Measurements from ENCODE around the gene DHX38.

The DHX38 gene

GRCh38 chr16:72109300-72109699 is 15.7 kb downstream of the DHX38 start:
- TF ChIP-seq POLR2AphosphoS5 (IDR thresholded peaks at IDR 0.05; ENCODE audit: low read depth, low read length) (no peak), TAF1 (IDR thresholded peaks at IDR 0.05; ENCODE audit: borderline replicate concordance, insufficient read depth, low read length) (no peak), SIN3A (IDR thresholded peaks at IDR 0.05; ENCODE audit: borderline replicate concordance, insufficient read depth, low read length) (no peak), FOXP2 (optimal IDR thresholded peaks at IDR 0.05; ENCODE audit: borderline replicate concordance, extremely low read depth, extremely low read length, insufficient read depth) (no peak), REST (IDR thresholded peaks at IDR 0.05; ENCODE audit: insufficient read depth in 1 of 2, low read depth in 2 of 2, low read length in 2 of 2) (no peak)

- no peak for TF ChIP-seq SIN3A (IDR thresholded peaks at IDR 0.05; ENCODE audit: borderline replicate concordance, insufficient read depth, low read length)
- no peak for TF ChIP-seq REST (IDR thresholded peaks at IDR 0.05; ENCODE audit: insufficient read depth in 1 of 2, low read depth in 2 of 2, low read length in 2 of 2)
- no peak for TF ChIP-seq TAF1 (IDR thresholded peaks at IDR 0.05; ENCODE audit: borderline replicate concordance, insufficient read depth, low read length)
Measured at GRCh38 chr16:72109966-72110530, 16.4 kb downstream of the DHX38 start.

- no peak for TF ChIP-seq POLR2AphosphoS5 (IDR thresholded peaks at IDR 0.05; ENCODE audit: low read depth, low read length)
Measured at GRCh38 chr16:72110662-72111615, 17.3 kb downstream of the DHX38 start.

- TF ChIP-seq FOXP2 (optimal IDR thresholded peaks at IDR 0.05; ENCODE audit: borderline replicate concordance, extremely low read depth, extremely low read length, insufficient read depth) (no peak), REST (IDR thresholded peaks at IDR 0.05; ENCODE audit: insufficient read depth in 1 of 2, low read depth in 2 of 2, low read length in 2 of 2) (no peak), SIN3A (IDR thresholded peaks at IDR 0.05; ENCODE audit: borderline replicate concordance, insufficient read depth, low read length) (no peak), TAF1 (IDR thresholded peaks at IDR 0.05; ENCODE audit: borderline replicate concordance, insufficient read depth, low read length) (no peak), POLR2AphosphoS5 (IDR thresholded peaks at IDR 0.05; ENCODE audit: low read depth, low read length) (no peak)
Measured at GRCh38 chr16:72111657-72112451, 18.2 kb downstream of the DHX38 start.

- TF ChIP-seq POLR2AphosphoS5 (IDR thresholded peaks at IDR 0.05; ENCODE audit: low read depth, low read length) (no peak), TAF1 (IDR thresholded peaks at IDR 0.05; ENCODE audit: borderline replicate concordance, insufficient read depth, low read length) (no peak), REST (IDR thresholded peaks at IDR 0.05; ENCODE audit: insufficient read depth in 1 of 2, low read depth in 2 of 2, low read length in 2 of 2) (no peak), FOXP2 (optimal IDR thresholded peaks at IDR 0.05; ENCODE audit: borderline replicate concordance, extremely low read depth, extremely low read length, insufficient read depth) (no peak), SIN3A (IDR thresholded peaks at IDR 0.05; ENCODE audit: borderline replicate concordance, insufficient read depth, low read length) (no peak)
Measured at GRCh38 chr16:72112452-72112792, 18.8 kb downstream of the DHX38 start.

All from PFSK-1 (cell line).